HCT116 (cell line): ENCODE data around the gene STON1. TPM values are rescaled to one million over a fixed set of nuclear protein-coding genes. Genes with fewer than 3 reads are reported as not detected.

ENCODE experiments used
- ATAC-seq: fragments of 200-7000 bp; cut with Tn5 transposase; 2 replicates; pipeline ENCODE4 v1.9.1; 2020; ENCODE audit warnings: mild to moderate bottlenecking, moderate library complexity
- BruUV-seq: library from RNA; stranded (reverse); fragments of 400-500 nt; replicated peaks from 2 replicates; lab custom pipeline; 2021; lab: Mats Ljungman, UMichigan
- CTCF ChIA-PET: fragments of 300-600 bp; sonication (Branson Sonifier 250); formaldehyde crosslinking; loops from one replicate; lab custom pipeline; 2021; ENCODE audit warnings: antibody characterized with exemption; lab: Charles Lee
- POLR2A ChIA-PET: fragments of 300-600, 350-600 bp; sonication (Branson Sonifier 250); formaldehyde crosslinking; loops from one replicate; lab custom pipeline; 2021; ENCODE audit warnings: antibody characterized with exemption; lab: Charles Lee
- RAD21 ChIA-PET, 2 experiments: fragments of 300-600 bp; sonication (Branson Sonifier 250); formaldehyde crosslinking; loops; one replicate each; lab custom pipeline; 2023; ENCODE audit warnings: low total read pairs in 2 of 2; ENCODE audit not compliant: uncharacterized antibody in 2 of 2, unreplicated experiment in 2 of 2, low non-redundant PET in 1 of 2; lab: Charles Lee
- DNase-seq: peaks from one replicate; pipeline ENCODE4 v3.0.0-alpha.2; 2010; ENCODE audit warnings: low read depth, low spot score
- H2AFZ ChIP-seq: fragments of 200-600 bp; shearing (Covaris generic), sonication (generic); 2 replicates; pipeline ENCODE4 v1.6.1; 2017; ENCODE audit warnings: low read depth, mixed run types, mixed read lengths, antibody characterized with exemption, low read length; ENCODE audit not compliant: poor library complexity, severe bottlenecking
- H3K27ac ChIP-seq: 2 replicates; pipeline ENCODE4 v1.5.1; 2012; ENCODE audit warnings: low read depth, low read length
- H3K27me3 ChIP-seq: fragments of 200-600 bp; sonication (generic); 2 replicates; pipeline ENCODE4 v1.6.1; 2016; ENCODE audit warnings: mixed run types, low read length, mixed read lengths; ENCODE audit not compliant: insufficient read depth
- H3K36me3 ChIP-seq, 2 experiments: fragments of 200-500 bp in 1 of 2; fragments of 200-600 bp in 1 of 2; sonication (Bioruptor generic) in 1 of 2; sonication (generic) in 1 of 2; 2 replicates each; pipeline versions ENCODE4 v1.5.1 to v1.6.1; 2014 to 2016; ENCODE audit warnings: low read length in 2 of 2, inconsistent platforms in 1 of 2, mixed read lengths in 1 of 2, mixed run types in 1 of 2; ENCODE audit not compliant: insufficient read depth in 2 of 2, control insufficient read depth in 1 of 2
- H3K4me1 ChIP-seq, 2 experiments: fragments of 200-600 bp in 1 of 2; sonication (generic) in 1 of 2; 2 replicates each; pipeline versions ENCODE4 v1.5.1 to v1.6.1; 2012 to 2017; ENCODE audit warnings: low read length in 2 of 2, inconsistent platforms in 1 of 2, mild to moderate bottlenecking in 1 of 2, mixed read lengths in 1 of 2, mixed run types in 1 of 2, moderate library complexity in 1 of 2; ENCODE audit not compliant: insufficient read depth in 2 of 2, control insufficient read depth in 1 of 2
- H3K4me2 ChIP-seq: fragments of 200-600 bp; sonication (generic); 2 replicates; pipeline ENCODE4 v1.6.1; 2017; ENCODE audit warnings: mixed run types, low read length, mixed read lengths
- H3K4me3 ChIP-seq, 2 experiments: fragments of 200-600 bp in 1 of 2; sonication (generic) in 1 of 2; replicated peaks in 1 of 2; 2 replicates each; pipeline ENCODE4 v1.5.1; 2011 to 2016; ENCODE audit warnings: low read length in 2 of 2, control low read depth in 1 of 2, low read depth in 1 of 2, mild to moderate bottlenecking in 1 of 2, mixed read lengths in 1 of 2, mixed run types in 1 of 2
- H3K79me2 ChIP-seq: fragments of 200-600 bp; sonication (generic); 2 replicates; pipeline ENCODE4 v1.6.1; 2017; ENCODE audit warnings: mild to moderate bottlenecking, mixed run types, low read length, moderate library complexity, mixed read lengths; ENCODE audit not compliant: insufficient read depth
- H3K9ac ChIP-seq: fragments of 200-600 bp; sonication (generic); 2 replicates; pipeline ENCODE4 v1.6.1; 2016; ENCODE audit warnings: low read length, mixed read lengths
- H3K9me2 ChIP-seq: fragments of 200-600 bp; sonication (generic), shearing (Covaris generic); 2 replicates; pipeline ENCODE4 v1.6.1; 2017; ENCODE audit warnings: mixed run types, mild to moderate bottlenecking, moderate library complexity; ENCODE audit not compliant: insufficient read depth
- H3K9me3 ChIP-seq, 2 experiments: fragments of 200-500 bp in 1 of 2; fragments of 200-600 bp in 1 of 2; sonication (Bioruptor generic) in 1 of 2; sonication (generic) in 1 of 2; 2 replicates each; pipeline ENCODE4 v1.6.1; 2014 to 2017; ENCODE audit warnings: low read length in 2 of 2, mixed read lengths in 2 of 2, inconsistent platforms in 1 of 2, low read depth in 1 of 2, mild to moderate bottlenecking in 1 of 2, mixed run types in 1 of 2, moderate library complexity in 1 of 2; ENCODE audit not compliant: control insufficient read depth in 1 of 2, insufficient read depth in 1 of 2
- H4K20me1 ChIP-seq: fragments of 200-600 bp; sonication (generic), shearing (Covaris generic); 2 replicates; pipeline ENCODE4 v1.6.1; 2017; ENCODE audit warnings: mixed run types, mild to moderate bottlenecking, moderate library complexity; ENCODE audit not compliant: insufficient read depth
- ATF3 ChIP-seq: IDR thresholded peaks from 2 replicates; pipeline ENCODE4 v1.6.1; 2012
- CBX3 ChIP-seq: IDR thresholded peaks from 2 replicates; pipeline ENCODE4 v1.6.1; 2012; ENCODE audit warnings: low read depth
- CEBPB ChIP-seq: IDR thresholded peaks from 2 replicates; pipeline ENCODE4 v1.6.1; 2012; ENCODE audit warnings: low read depth
- CTCF ChIP-seq, 3 experiments: fragments of 200-600 bp in 1 of 3; sonication (generic) in 1 of 3; IDR thresholded peaks in 2 of 3; conservative IDR thresholded peaks in 1 of 3; 2 replicates each; pipeline ENCODE4 v1.5.1; 2012 to 2017; ENCODE audit warnings: low read depth in 2 of 3, low read length in 2 of 3, antibody characterized with exemption in 1 of 3, borderline replicate concordance in 1 of 3, control low read depth in 1 of 3, mild to moderate bottlenecking in 1 of 3, mixed read lengths in 1 of 3, mixed run types in 1 of 3, moderate library complexity in 1 of 3; ENCODE audit not compliant: insufficient read depth in 1 of 3
- ELF1 ChIP-seq: IDR thresholded peaks from 2 replicates; pipeline ENCODE4 v1.6.1; 2012; ENCODE audit warnings: low read depth, borderline replicate concordance
- EZH2 ChIP-seq: fragments of 200-600 bp; sonication (generic); IDR thresholded peaks from 2 replicates; pipeline ENCODE4 v1.6.1; 2017; ENCODE audit warnings: antibody characterized with exemption, mixed run types
- EZH2phosphoT487 ChIP-seq: fragments of 200-600 bp; IDR thresholded peaks from 2 replicates; pipeline ENCODE4 v1.6.1; 2018; ENCODE audit warnings: antibody characterized with exemption, borderline replicate concordance
- JUND ChIP-seq: IDR thresholded peaks from 2 replicates; pipeline ENCODE4 v1.6.1; 2012
- MAX ChIP-seq: IDR thresholded peaks from 2 replicates; pipeline ENCODE4 v1.6.1; 2012
- POLR2AphosphoS5 ChIP-seq: IDR thresholded peaks from 2 replicates; pipeline ENCODE4 v1.6.1; 2011; ENCODE audit warnings: mild to moderate bottlenecking, low read depth, low read length, moderate library complexity
- RAD21 ChIP-seq: IDR thresholded peaks from 2 replicates; pipeline ENCODE4 v1.6.1; 2012; ENCODE audit warnings: low read depth, mild to moderate bottlenecking
- REST ChIP-seq: IDR thresholded peaks from 2 replicates; pipeline ENCODE4 v1.6.1; 2012; ENCODE audit warnings: low read depth
- SIN3A ChIP-seq: IDR thresholded peaks from 2 replicates; pipeline ENCODE4 v1.6.1; 2012; ENCODE audit warnings: low read depth
- SP1 ChIP-seq: IDR thresholded peaks from 2 replicates; pipeline ENCODE4 v1.6.1; 2012; ENCODE audit warnings: low read depth
- SRF ChIP-seq: IDR thresholded peaks from 2 replicates; pipeline ENCODE4 v1.6.1; 2012; ENCODE audit warnings: low read depth
- TCF7L2 ChIP-seq: IDR thresholded peaks from 2 replicates; pipeline ENCODE4 v1.7.0; 2011; ENCODE audit warnings: borderline replicate concordance, inconsistent platforms; ENCODE audit not compliant: insufficient read depth, insufficient read length; ENCODE audit errors: extremely low read depth
- ZBTB33 ChIP-seq: IDR thresholded peaks from 2 replicates; pipeline ENCODE4 v1.6.1; 2011; ENCODE audit warnings: mild to moderate bottlenecking, low read length, moderate library complexity; ENCODE audit not compliant: insufficient replicate concordance; ENCODE audit errors: extremely low read depth
- ZFX ChIP-seq: fragments of 450-650 bp; IDR thresholded peaks from 2 replicates; pipeline ENCODE4 v1.6.1; 2017
- ZNF274 ChIP-seq: fragments of 200-500 bp; sonication (Bioruptor generic); IDR thresholded peaks from 2 replicates; pipeline ENCODE4 v1.6.1; 2014; ENCODE audit warnings: mild to moderate bottlenecking, low read depth, low read length, inconsistent platforms
- intact Hi-C: fragments of 100-400 bp; cut with micrococcal nuclease; formaldehyde crosslinking; loops from 2 replicates; pipeline ENCODE4 v1.10.0; 2022
- total RNA-seq: library from RNA; stranded (reverse); gene quantifications from one replicate; pipeline ENCODE4 v1.2.1, GENCODE V29; 2021; ENCODE audit not compliant: unreplicated experiment

Gene STON1
- total RNA-seq, 1 experiment from 2014 or later: 1.4 TPM

- no peak for TF ChIP-seq TCF7L2
- TF ChIP-seq ELF1: no peak
- TF ChIP-seq CTCF (IDR thresholded peaks at IDR 0.05 in 2 of 3, conservative IDR thresholded peaks at IDR 0.05 in 1 of 3; ENCODE audit: borderline replicate concordance in 1 of 3, insufficient read depth in 1 of 3, low read depth in 2 of 3, low read length in 2 of 3): no peak
- no peak for TF ChIP-seq RAD21
- TF ChIP-seq JUND: no peak
- TF ChIP-seq EZH2: no peak
- TF ChIP-seq MAX: no peak
- no peak for TF ChIP-seq ZNF274
- TF ChIP-seq ZBTB33: no peak
- no peak for TF ChIP-seq ZFX
- TF ChIP-seq SRF: no peak
- TF ChIP-seq ATF3: no peak
- no peak for TF ChIP-seq POLR2AphosphoS5
- TF ChIP-seq EZH2phosphoT487: no peak
- no peak for TF ChIP-seq CBX3
- no peak for TF ChIP-seq SP1
- no peak for TF ChIP-seq CEBPB
- TF ChIP-seq SIN3A: no peak
- no peak for TF ChIP-seq REST
- Histone ChIP-seq H3K79me2 (no peaks in the 10 kb centered on the region), H3K4me1 (no peaks in the 10 kb centered on the region), H3K9me3 (no peaks in the 10 kb centered on the region), H3K9ac (no peak overlapping the region), H3K4me3 (no peak overlapping the region), H3K4me2 (no peak overlapping the region), H2AFZ (no peak overlapping the region), H3K27me3 (no peaks in the 10 kb centered on the region), H3K36me3 (no peaks in the 10 kb centered on the region), H4K20me1 (no peaks in the 10 kb centered on the region), H3K27ac (no peak overlapping the region), H3K9me2 (no peaks in the 10 kb centered on the region)
- intact Hi-C loops: no loop called here
- no TSS peak for BruUV-seq
- no peak for DNase-seq
- RAD21 ChIA-PET: no interaction called here
- CTCF ChIA-PET: no interaction called here
- POLR2A ChIA-PET: no interaction called here
- no peak for ATAC-seq
These were observed 60.1 kb downstream of the STON1 start for GRCh38 chr2:48590017-48590416.
